H1 (cell line): ENCODE measurements around the gene DSCAM. TPM values are rescaled to one million over a fixed set of nuclear protein-coding genes. Genes with fewer than 3 reads are reported as not detected.

Experiments
- CTCF ChIA-PET: fragments of 300-600 bp; sonication (Branson Sonifier 250); formaldehyde crosslinking; loops from one replicate; lab custom pipeline; 2021; ENCODE audit not compliant: partially characterized antibody; lab: Charles Lee
- POLR2A ChIA-PET: fragments of 300-600 bp; sonication (Branson Sonifier 250); formaldehyde crosslinking; loops from one replicate; lab custom pipeline; 2021; ENCODE audit warnings: inconsistent platforms; ENCODE audit not compliant: partially characterized antibody; lab: Charles Lee
- DNase-seq, 2 experiments: peaks; one replicate each; pipeline versions ENCODE4 v3.0.0 to v3.0.0-alpha.2; 2010 to 2022; ENCODE audit warnings: low spot score in 2 of 2, low read depth in 1 of 2, mixed read lengths in 1 of 2
- FAIRE-seq: peaks from 2 replicates; lab custom pipeline; 2011; peaks lifted over from hg19 to GRCh38; lab: Jason Lieb, UNC
- H2AFZ ChIP-seq: 2 replicates; pipeline ENCODE4 v1.8.1; 2012; ENCODE audit warnings: low read length, inconsistent platforms
- H2AK5ac ChIP-seq: 2 replicates; pipeline ENCODE4 v1.6.1; 2013; ENCODE audit warnings: low read depth, low read length
- H2BK120ac ChIP-seq: replicated peaks from 2 replicates; pipeline ENCODE3; 2013; ENCODE audit warnings: low read depth, low read length, inconsistent platforms
- H2BK12ac ChIP-seq: 2 replicates; pipeline ENCODE4 v1.6.1; 2013; ENCODE audit warnings: low read depth, low read length
- H2BK15ac ChIP-seq: 2 replicates; pipeline ENCODE4 v1.6.1; 2013; ENCODE audit warnings: low read length
- H2BK20ac ChIP-seq: 2 replicates; pipeline ENCODE4 v1.6.1; 2013; ENCODE audit warnings: low read length
- H2BK5ac ChIP-seq: 2 replicates; pipeline ENCODE4 v1.6.1; 2013; ENCODE audit warnings: low read depth, low read length
- H3K14ac ChIP-seq: 2 replicates; pipeline ENCODE4 v1.6.1; 2013; ENCODE audit warnings: inconsistent platforms; ENCODE audit not compliant: insufficient read length
- H3K18ac ChIP-seq: 2 replicates; pipeline ENCODE4 v1.6.1; 2013; ENCODE audit warnings: low read length; ENCODE audit errors: extremely low read depth
- H3K23ac ChIP-seq: 2 replicates; pipeline ENCODE4 v1.6.1; 2013; ENCODE audit warnings: inconsistent platforms; ENCODE audit not compliant: insufficient read length
- H3K23me2 ChIP-seq: 2 replicates; pipeline ENCODE4 v1.6.1; 2013; ENCODE audit warnings: low read depth, low read length
- H3K27ac ChIP-seq: 2 replicates; pipeline ENCODE4 v1.6.1; 2011; ENCODE audit warnings: low read depth, low read length, inconsistent platforms
- H3K27me3 ChIP-seq, 4 experiments: replicated peaks in 1 of 4; 1 replicate in 1 of 4; 2 replicates in 3 of 4; pipeline versions ENCODE4 v1.6.1 to v1.8.1; 2011 to 2013; ENCODE audit warnings: low read length in 3 of 4, mild to moderate bottlenecking in 3 of 4, inconsistent platforms in 2 of 4, mixed read lengths in 2 of 4, moderate library complexity in 1 of 4; ENCODE audit not compliant: control insufficient read depth in 3 of 4, insufficient read depth in 3 of 4; ENCODE audit errors: extremely low read depth in 1 of 4
- H3K36me3 ChIP-seq, 4 experiments: 2 replicates each; pipeline versions ENCODE4 v1.6.1 to v1.8.1; 2011 to 2013; ENCODE audit warnings: mild to moderate bottlenecking in 4 of 4, low read length in 3 of 4, moderate library complexity in 2 of 4, control low read depth in 1 of 4, inconsistent platforms in 1 of 4; ENCODE audit not compliant: insufficient read depth in 4 of 4, control insufficient read depth in 2 of 4
- H3K4ac ChIP-seq: replicated peaks from 2 replicates; pipeline ENCODE3; 2013; ENCODE audit warnings: low read length, low read depth, mixed read lengths, inconsistent platforms; ENCODE audit not compliant: insufficient read length
- H3K4me1 ChIP-seq, 4 experiments: replicated peaks in 1 of 4; 1 replicate in 1 of 4; 2 replicates in 3 of 4; pipeline versions ENCODE4 v1.6.1 to v1.8.1; 2011 to 2013; ENCODE audit warnings: low read length in 3 of 4, inconsistent platforms in 2 of 4, mixed read lengths in 1 of 4; ENCODE audit not compliant: insufficient read depth in 4 of 4, control insufficient read depth in 3 of 4
- H3K4me2 ChIP-seq, 2 experiments: 2 replicates each; pipeline versions ENCODE4 v1.6.1 to v1.8.1; 2011 to 2013; ENCODE audit warnings: low read depth in 2 of 2, low read length in 2 of 2, control low read depth in 1 of 2, inconsistent platforms in 1 of 2, mild to moderate bottlenecking in 1 of 2; ENCODE audit not compliant: insufficient read depth in 1 of 2
- H3K4me3 ChIP-seq, 4 experiments: fragments of 200-600, 300-600 bp in 1 of 4; sonication (generic), shearing (Covaris generic), sonication (Bioruptor Twin) in 1 of 4; 2 replicates each; pipeline versions ENCODE4 v1.5.1 to v1.8.1; 2011 to 2016; ENCODE audit warnings: low read length in 4 of 4, low read depth in 3 of 4, control low read depth in 2 of 4, inconsistent platforms in 2 of 4, mild to moderate bottlenecking in 2 of 4, mixed read lengths in 1 of 4, moderate library complexity in 1 of 4; ENCODE audit not compliant: insufficient read depth in 2 of 4; ENCODE audit errors: extremely low read depth in 1 of 4
- H3K56ac ChIP-seq: replicated peaks from 2 replicates; pipeline ENCODE3; 2013; ENCODE audit warnings: low read depth, mild to moderate bottlenecking, mixed read lengths, low read length, inconsistent platforms; ENCODE audit not compliant: insufficient read length
- H3K79me1 ChIP-seq: 2 replicates; pipeline ENCODE4 v1.6.1; 2013; ENCODE audit warnings: low read depth, low read length, control low read depth
- H3K79me2 ChIP-seq, 2 experiments: 2 replicates each; pipeline versions ENCODE4 v1.6.1 to v1.8.1; 2012 to 2013; ENCODE audit warnings: low read length in 2 of 2, mild to moderate bottlenecking in 2 of 2, inconsistent platforms in 1 of 2; ENCODE audit not compliant: insufficient read depth in 2 of 2, control insufficient read depth in 1 of 2
- H3K9ac ChIP-seq, 4 experiments: replicated peaks in 1 of 4; 1 replicate in 1 of 4; 2 replicates in 3 of 4; pipeline versions ENCODE4 v1.6.1 to v1.8.1; 2011 to 2013; ENCODE audit warnings: low read depth in 3 of 4, low read length in 3 of 4, control low read depth in 2 of 4, mild to moderate bottlenecking in 2 of 4, moderate library complexity in 2 of 4, inconsistent platforms in 1 of 4; ENCODE audit errors: extremely low read depth in 1 of 4
- H3K9me3 ChIP-seq, 2 experiments: 2 replicates each; pipeline versions ENCODE4 v1.6.1 to v1.8.1; 2012 to 2013; ENCODE audit warnings: mild to moderate bottlenecking in 2 of 2, moderate library complexity in 2 of 2, control low read depth in 1 of 2, inconsistent platforms in 1 of 2, low read depth in 1 of 2, low read length in 1 of 2, mixed read lengths in 1 of 2; ENCODE audit not compliant: insufficient read depth in 2 of 2
- H4K20me1 ChIP-seq, 2 experiments: replicated peaks in 1 of 2; 2 replicates each; pipeline versions ENCODE3 to v1.8.1; 2011 to 2013; ENCODE audit warnings: inconsistent platforms in 2 of 2, low read length in 2 of 2, mild to moderate bottlenecking in 1 of 2; ENCODE audit not compliant: insufficient read depth in 2 of 2, control insufficient read depth in 1 of 2
- H4K5ac ChIP-seq: 2 replicates; pipeline ENCODE4 v1.6.1; 2013; ENCODE audit warnings: low read length, low read depth, mixed read lengths, inconsistent platforms; ENCODE audit not compliant: insufficient read length
- H4K8ac ChIP-seq: 2 replicates; pipeline ENCODE4 v1.8.0; 2013; ENCODE audit warnings: mild to moderate bottlenecking, moderate library complexity, low read length, inconsistent platforms; ENCODE audit not compliant: insufficient read depth; ENCODE audit errors: extremely low read depth
- H4K91ac ChIP-seq: replicated peaks from 2 replicates; pipeline ENCODE3; 2013; ENCODE audit warnings: low read length, mixed read lengths, inconsistent platforms; ENCODE audit not compliant: insufficient read length
- BCL11A ChIP-seq, 2 experiments: IDR thresholded peaks; one replicate each; pipeline ENCODE4 v1.6.1; 2011; ENCODE audit warnings: low read depth in 2 of 2, low read length in 2 of 2, mild to moderate bottlenecking in 2 of 2
- EGR1 ChIP-seq: IDR thresholded peaks from 2 replicates; pipeline ENCODE4 v1.6.1; 2011; ENCODE audit warnings: low read depth, low read length, borderline replicate concordance
- KDM1A ChIP-seq: fragments of 200-600, 300-600 bp; sonication (generic); IDR thresholded peaks from 2 replicates; pipeline ENCODE4 v1.7.1; 2016; ENCODE audit warnings: mild to moderate bottlenecking, low read length, borderline replicate concordance
- KDM4A ChIP-seq: IDR thresholded peaks from one replicate; pipeline ENCODE4 v1.7.1; 2012; ENCODE audit warnings: low read depth, mild to moderate bottlenecking, moderate library complexity, low read length, inconsistent platforms; ENCODE audit not compliant: severe bottlenecking
- NANOG ChIP-seq: IDR thresholded peaks from 2 replicates; pipeline ENCODE4 v1.6.1; 2011; ENCODE audit warnings: low read length, low read depth, mild to moderate bottlenecking, inconsistent platforms; ENCODE audit not compliant: insufficient read depth, poor library complexity, severe bottlenecking
- RNF2 ChIP-seq: fragments of 200-900, 300-1000 bp; sonication (generic); IDR thresholded peaks from 2 replicates; pipeline ENCODE4 v1.7.1; 2016; ENCODE audit warnings: borderline replicate concordance, low read depth, mild to moderate bottlenecking, antibody characterized with exemption, low read length; ENCODE audit not compliant: poor library complexity, severe bottlenecking; ENCODE audit errors: missing control alignments
- TCF12 ChIP-seq: IDR thresholded peaks from 2 replicates; pipeline ENCODE4 v1.6.1; 2011; ENCODE audit warnings: low read depth, mild to moderate bottlenecking, low read length
- YY1 ChIP-seq: IDR thresholded peaks from 2 replicates; pipeline ENCODE4 v1.6.1; 2011; ENCODE audit warnings: low read depth, mild to moderate bottlenecking, low read length
- WGBS, 2 experiments: shearing (Covaris generic) in 1 of 2; methylation state at CpG; one replicate each; pipeline versions ENCODE4 v1.1.6 to v1.1.7; 2013 to 2015; ENCODE audit warnings: low lambda C conversion rate in 2 of 2, mixed read lengths in 2 of 2, inconsistent platforms in 1 of 2, low coverage in 1 of 2, missing lambda C conversion rate in 1 of 2; ENCODE audit not compliant: insufficient replicate concordance in 2 of 2, insufficient coverage in 1 of 2, insufficient read length in 1 of 2; ENCODE audit errors: extremely low coverage in 1 of 2, missing lambda C conversion rate in 1 of 2; 5-methylcytosine and 5-hydroxymethylcytosine counted together
- polyA plus RNA-seq, 7 experiments: library from polyadenylated mRNA; depleted of rRNA in 3 of 7; stranded (reverse) in 5 of 7; unstranded in 2 of 7; fragments of >200 nt in 5 of 7; fragments of 200-250 nt in 2 of 7; gene quantifications; 1 replicate in 5 of 7; 2 replicates in 1 of 7; 4 replicates in 1 of 7; pipeline versions ENCODE4 v1.2.1 to v1.2.3, GENCODE V29; 2011 to 2013; ENCODE audit warnings: missing spikeins in 2 of 7, mixed read lengths in 2 of 7
- total RNA-seq: library from RNA; stranded (reverse); fragmentation: NEBNext Ultra II Directional; extraction: Animal tissue kit (Norgen Biotek cat#: 25700); gene quantifications from 2 replicates; pipeline ENCODE4 v1.2.1, GENCODE V29; 2021
- TF ChIP-seq, protein P1 (sequence below): IDR thresholded peaks from 2 replicates; pipeline ENCODE4 v1.6.1; 2012; ENCODE audit warnings: low read length, inconsistent platforms

DSCAM gene
- total and polyA plus RNA-seq, 2 of the 8 experiments (the other 6 are each of a cell fraction or from before 2014, with no cell fraction given), result 0.02 to 0.15 TPM

DNA sequence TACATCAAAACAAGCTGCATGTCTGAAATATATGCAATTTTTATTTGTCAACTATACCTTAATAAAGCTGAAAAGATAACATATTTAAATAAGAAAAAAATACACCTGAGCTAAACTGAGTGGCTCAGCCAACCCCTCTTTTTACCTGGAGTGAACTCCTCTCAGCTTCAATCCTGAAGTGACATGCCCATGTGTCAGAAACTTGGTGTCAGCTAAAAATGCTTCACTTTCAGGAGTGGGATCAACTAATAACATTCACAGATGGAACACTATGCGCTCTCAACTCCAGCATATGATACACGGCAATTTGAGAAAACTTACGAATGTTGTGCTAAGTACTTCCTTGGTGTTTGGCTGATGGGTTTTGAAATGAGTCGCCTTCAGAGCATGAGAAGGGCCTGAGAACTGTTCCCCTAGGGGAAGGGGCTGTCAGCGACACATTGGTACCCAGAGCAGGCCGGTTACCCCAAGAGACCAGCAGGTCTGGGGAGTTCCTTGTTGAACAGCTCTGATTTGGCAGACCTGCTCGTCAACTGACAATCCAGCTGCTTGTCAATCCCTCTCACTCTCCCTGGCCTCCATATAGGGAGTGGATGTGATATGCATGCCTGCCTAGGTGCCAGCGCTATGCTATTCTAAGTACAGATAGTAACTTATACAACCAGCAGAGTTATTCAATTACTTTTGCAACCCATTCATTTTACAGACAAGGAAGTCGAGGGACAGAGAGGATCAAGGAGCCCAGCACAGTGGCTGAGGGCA lies 712.0 kb downstream of the DSCAM start:
- Histone ChIP-seq H3K27ac (no peak overlapping the region), H3K79me2 (no peaks in the 10 kb centered on the region), H2AFZ (no peak overlapping the region), H2BK15ac (no peak overlapping the region), H2BK20ac (no peak overlapping the region), H3K9me3 (no peaks in the 10 kb centered on the region; a peak in 1 of 4 replicates), H3K36me3 (no peaks in the 10 kb centered on the region), H3K4me1 (no peaks in the 10 kb centered on the region; a peak in 1 of 7 replicates), H3K14ac (no peak overlapping the region), H4K91ac (no peak overlapping the region), H3K4me3 (no peak overlapping the region), H3K9ac (no peak overlapping the region), H3K4me2 (no peak overlapping the region), H2BK12ac (no peak overlapping the region), H2BK120ac (no peak overlapping the region), H2AK5ac (no peak overlapping the region), H3K79me1 (peaks cover 3% of the 10 kb centered on the region; the same call in 1 of the 2 replicates), H3K23me2 (peaks cover 14% of the 10 kb centered on the region; the same call in 1 of the 2 replicates), H4K20me1 (peaks cover 0 to 12% of the 10 kb centered on the region in 2 experiments), H3K23ac (no peak overlapping the region), H3K56ac (no peak overlapping the region), H3K27me3 (no peaks in the 10 kb centered on the region; a peak in 1 of 7 replicates), H3K4ac (no peak overlapping the region), H4K8ac (no peak overlapping the region; the same call in 1 of the 2 replicates), H2BK5ac (no peak overlapping the region), H3K18ac (no peak overlapping the region), H4K5ac (no peak overlapping the region)
- ChIA-PET POLR2A (no interaction called here), CTCF (interaction anchor here (0.9 to 1.9 kb wide), 3 partner anchors 9 to 480 kb away, joined by 3 to 7 read pairs (median 5); no protein-coding TSS in a partner anchor)
- 85% methylated on average over 9 of the region's 9 CpGs; no CpG with 5 or more reads in 1 of the 2 experiments for WGBS, 2 experiments
- FAIRE-seq, result no peak
- no peak for DNase-seq
- no peak for TF ChIP-seq NANOG
- no peak for TF ChIP-seq RNF2
- no peak for TF ChIP-seq EGR1
- TF ChIP-seq, protein P1, sequence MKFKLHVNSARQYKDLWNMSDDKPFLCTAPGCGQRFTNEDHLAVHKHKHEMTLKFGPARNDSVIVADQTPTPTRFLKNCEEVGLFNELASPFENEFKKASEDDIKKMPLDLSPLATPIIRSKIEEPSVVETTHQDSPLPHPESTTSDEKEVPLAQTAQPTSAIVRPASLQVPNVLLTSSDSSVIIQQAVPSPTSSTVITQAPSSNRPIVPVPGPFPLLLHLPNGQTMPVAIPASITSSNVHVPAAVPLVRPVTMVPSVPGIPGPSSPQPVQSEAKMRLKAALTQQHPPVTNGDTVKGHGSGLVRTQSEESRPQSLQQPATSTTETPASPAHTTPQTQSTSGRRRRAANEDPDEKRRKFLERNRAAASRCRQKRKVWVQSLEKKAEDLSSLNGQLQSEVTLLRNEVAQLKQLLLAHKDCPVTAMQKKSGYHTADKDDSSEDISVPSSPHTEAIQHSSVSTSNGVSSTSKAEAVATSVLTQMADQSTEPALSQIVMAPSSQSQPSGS, result no peak
- no peak for TF ChIP-seq YY1
- no peak for TF ChIP-seq TCF12
- TF ChIP-seq KDM4A, result no peak
- TF ChIP-seq BCL11A (IDR thresholded peaks at IDR 0.05; ENCODE audit: low read depth in 2 of 2, low read length in 2 of 2), result no peak
- no peak for TF ChIP-seq KDM1A
